GM12873 (cell line): ENCODE measurements around the gene ERC1.

Source experiments
- TF ChIP-seq, protein P1 (sequence below): IDR thresholded peaks from 2 replicates; pipeline ENCODE4 v1.5.1; 2012; ENCODE audit warnings: low read depth, mild to moderate bottlenecking, moderate library complexity, low read length, control low read depth; ENCODE audit not compliant: insufficient read depth; ENCODE audit errors: missing control alignments

The ERC1 gene

DNA sequence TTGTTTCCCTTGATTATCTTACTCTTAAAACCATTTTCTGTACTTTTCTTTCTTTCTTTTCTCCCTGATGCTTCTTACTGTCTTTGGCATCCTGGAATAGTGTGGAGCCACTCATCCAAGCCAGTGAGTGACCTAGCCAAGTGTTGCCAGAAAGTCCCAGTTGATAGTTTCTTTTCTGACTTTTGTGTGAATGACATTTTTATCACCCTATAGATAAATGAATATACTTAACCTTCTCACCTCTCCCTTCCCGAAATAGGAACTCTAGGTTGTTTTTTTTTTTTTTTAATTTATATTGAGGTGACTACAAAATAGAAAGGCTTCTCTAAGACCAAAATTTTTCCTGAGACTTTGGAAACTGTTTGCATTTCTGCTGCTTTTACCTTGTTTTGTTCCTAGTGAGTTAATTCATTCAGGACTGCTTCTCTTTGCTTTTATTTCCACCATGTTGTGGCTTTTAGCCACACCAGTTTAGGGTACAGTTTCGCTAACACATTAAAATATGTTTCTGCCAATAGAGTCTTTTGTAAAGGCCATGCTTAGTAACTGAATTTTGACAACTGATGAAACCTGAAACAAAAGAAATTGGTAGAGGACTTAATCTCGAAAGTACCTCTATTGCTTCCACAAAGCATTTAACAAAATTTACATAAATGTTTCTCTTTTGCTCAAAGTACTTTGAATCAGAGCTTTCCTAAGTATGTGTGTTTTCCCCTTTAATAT lies 194.6 kb downstream of the ERC1 start:
- TF ChIP-seq, protein P1, sequence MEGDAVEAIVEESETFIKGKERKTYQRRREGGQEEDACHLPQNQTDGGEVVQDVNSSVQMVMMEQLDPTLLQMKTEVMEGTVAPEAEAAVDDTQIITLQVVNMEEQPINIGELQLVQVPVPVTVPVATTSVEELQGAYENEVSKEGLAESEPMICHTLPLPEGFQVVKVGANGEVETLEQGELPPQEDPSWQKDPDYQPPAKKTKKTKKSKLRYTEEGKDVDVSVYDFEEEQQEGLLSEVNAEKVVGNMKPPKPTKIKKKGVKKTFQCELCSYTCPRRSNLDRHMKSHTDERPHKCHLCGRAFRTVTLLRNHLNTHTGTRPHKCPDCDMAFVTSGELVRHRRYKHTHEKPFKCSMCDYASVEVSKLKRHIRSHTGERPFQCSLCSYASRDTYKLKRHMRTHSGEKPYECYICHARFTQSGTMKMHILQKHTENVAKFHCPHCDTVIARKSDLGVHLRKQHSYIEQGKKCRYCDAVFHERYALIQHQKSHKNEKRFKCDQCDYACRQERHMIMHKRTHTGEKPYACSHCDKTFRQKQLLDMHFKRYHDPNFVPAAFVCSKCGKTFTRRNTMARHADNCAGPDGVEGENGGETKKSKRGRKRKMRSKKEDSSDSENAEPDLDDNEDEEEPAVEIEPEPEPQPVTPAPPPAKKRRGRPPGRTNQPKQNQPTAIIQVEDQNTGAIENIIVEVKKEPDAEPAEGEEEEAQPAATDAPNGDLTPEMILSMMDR, result no peak

DNA sequence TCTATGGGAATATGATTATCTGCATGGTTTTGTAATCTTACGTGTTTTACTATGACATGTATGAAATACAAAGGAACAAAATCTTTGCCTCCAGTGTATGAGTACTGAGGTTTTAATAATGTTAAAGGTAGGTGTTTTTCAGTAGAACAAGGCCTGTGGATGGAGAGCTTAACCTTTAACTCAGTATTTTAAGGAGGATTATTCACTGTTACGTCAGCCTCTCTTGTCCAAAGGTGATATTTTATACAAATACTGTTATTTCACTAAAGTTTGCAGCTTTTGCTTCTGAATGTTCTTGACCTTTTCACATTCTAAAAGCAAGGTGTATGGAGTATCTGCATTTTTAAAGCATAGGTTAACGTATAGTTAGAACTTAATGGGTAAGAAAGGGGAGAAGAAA lies 195.3 kb downstream of the ERC1 start:
- TF ChIP-seq, protein P1, result no peak

DNA sequence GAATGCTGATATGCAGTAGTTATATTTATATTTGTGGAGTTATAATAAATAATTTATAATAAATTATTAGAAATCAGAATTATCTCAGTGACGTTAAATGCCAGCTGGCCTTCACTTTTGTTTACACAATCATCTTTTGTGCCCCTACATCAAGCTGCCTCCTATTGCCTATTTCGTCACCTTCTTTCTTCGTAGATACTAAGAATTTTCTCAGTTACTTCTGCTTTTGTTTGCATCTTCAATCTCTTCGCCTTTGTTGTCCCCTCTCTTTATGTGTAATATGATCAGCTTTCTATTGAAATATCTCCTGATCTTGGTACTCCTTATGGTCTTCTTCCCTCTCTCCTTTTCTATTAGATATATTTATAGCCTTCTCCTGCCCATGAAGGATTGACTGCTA lies 197.0 kb downstream of the ERC1 start:
- TF ChIP-seq, protein P1, result no peak

DNA sequence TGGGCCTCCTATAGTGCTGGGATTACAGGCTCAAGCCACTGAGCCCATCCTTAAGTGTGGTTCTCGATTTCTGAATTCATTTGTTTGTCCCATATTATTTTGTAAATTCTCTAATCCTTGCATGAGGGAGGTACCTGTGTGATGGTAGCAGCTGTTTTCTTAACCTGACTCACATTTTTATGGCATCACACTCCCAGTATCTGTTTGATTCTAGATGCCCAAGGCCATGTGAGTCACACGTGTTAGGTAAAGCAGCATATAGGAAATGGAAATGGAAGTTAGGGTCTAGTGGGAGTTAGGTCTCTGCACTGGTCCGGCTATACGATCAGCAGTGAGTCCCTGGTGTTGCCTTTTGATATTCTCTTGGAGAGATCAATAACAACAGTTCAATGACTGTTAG lies 198.1 kb downstream of the ERC1 start:
- TF ChIP-seq, protein P1, result no peak

DNA sequence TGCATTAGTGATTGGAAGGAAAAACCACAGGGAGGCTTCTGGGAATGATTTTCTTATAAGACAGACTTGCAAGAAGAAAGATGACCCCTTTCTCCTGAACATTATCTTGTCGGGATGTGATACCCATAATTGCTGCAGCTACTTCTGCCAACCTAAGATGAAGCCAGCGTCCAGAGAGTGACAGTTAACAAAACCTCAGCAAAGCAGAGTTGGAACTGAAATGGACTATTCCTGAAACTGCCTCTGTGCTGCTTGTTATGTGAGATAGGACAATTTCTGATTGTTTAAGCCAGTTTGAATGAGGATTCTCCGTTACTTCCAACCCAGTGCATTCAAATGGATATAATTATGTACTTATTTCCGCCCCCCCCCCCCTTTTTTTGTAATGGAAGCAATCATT lies 204.5 kb downstream of the ERC1 start:
- TF ChIP-seq, protein P1, result no peak

DNA sequence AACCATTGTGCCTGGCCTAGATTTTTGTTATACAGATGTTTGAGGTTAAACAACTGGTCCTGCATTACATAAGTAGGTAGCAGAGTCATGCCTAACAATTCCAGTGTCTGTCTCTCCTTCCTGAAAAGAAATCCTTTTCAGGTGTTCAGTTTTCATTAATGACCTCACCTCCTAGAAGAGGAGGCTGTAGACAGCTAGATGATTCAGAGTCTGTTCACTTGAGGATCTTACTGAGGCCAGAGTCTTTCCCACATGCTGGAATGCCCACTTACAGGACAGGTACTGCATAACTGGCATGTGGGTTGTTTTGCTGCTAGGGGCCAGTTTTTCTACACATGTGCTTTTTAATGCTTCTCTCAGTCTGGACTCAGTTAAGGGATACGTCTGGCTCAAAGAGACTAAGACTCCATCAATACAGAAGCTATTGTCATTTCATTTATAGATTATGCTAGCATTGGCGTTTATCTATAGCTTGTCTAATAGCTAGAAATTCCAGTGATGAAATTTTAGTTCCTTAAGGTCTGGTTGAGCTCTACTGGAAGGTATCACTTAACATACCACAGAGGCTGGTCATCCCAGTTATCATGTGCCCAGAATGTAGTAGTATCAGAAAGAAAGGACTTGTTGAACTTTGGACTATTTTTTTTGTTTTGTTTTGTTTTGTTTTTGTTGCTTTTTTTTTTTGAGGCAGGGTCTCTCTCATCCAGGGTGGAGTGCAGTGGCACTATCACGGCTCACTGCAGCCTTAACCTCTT lies 206.4 kb downstream of the ERC1 start:
- TF ChIP-seq, protein P1, result no peak

DNA sequence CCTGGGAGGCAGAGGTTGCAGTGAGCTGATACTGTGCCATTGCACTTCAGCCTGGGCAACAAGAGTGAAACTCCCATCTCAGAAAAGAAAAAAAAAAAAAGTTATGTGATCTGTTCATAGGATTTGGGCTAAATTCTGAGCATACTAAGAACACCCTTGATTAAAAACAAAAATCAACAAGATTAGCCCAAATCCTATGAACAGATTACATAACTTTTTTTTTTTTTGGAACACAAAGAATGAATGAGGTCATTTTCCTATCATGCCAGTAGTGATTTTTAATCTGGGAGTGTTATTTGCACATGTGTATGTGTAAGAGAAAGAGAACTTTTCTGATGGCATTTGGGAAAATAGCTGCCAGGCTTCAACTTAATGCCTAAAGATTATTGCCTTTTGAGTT lies 208.7 kb downstream of the ERC1 start:
- TF ChIP-seq, protein P1, result no peak
